ENCODE measurements around the gene NUP58. TPM values are rescaled to one million over a fixed set of nuclear protein-coding genes. Genes with fewer than 3 reads are reported as not detected.

Gene NUP58, protein sequence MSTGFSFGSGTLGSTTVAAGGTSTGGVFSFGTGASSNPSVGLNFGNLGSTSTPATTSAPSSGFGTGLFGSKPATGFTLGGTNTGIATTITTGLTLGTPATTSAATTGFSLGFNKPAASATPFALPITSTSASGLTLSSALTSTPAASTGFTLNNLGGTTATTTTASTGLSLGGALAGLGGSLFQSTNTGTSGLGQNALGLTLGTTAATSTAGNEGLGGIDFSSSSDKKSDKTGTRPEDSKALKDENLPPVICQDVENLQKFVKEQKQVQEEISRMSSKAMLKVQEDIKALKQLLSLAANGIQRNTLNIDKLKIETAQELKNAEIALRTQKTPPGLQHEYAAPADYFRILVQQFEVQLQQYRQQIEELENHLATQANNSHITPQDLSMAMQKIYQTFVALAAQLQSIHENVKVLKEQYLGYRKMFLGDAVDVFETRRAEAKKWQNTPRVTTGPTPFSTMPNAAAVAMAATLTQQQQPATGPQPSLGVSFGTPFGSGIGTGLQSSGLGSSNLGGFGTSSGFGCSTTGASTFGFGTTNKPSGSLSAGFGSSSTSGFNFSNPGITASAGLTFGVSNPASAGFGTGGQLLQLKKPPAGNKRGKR
- 10 to 100 TPM; 24.2 to 35.6 (median 33.8) TPM for total RNA-seq
- 10 to 100 TPM; 11.2 to 40.0 (median 27.4) TPM for polyA plus RNA-seq
- long read RNA-seq, donor 1, full-length matches to known transcripts, result 18 of 21 reads
- long read RNA-seq, donor 1, partial matches to known transcripts, result 1 of 21 reads
- long read RNA-seq, donor 1, other reads (novel, unspliced or antisense), result 2 of 21 reads
- long read RNA-seq, donor 2, full-length matches to known transcripts, result 26 of 38 reads
- long read RNA-seq, donor 2, partial matches to known transcripts, result 2 of 38 reads
- long read RNA-seq, donor 2, other reads (novel, unspliced or antisense), result 10 of 38 reads

DNA sequence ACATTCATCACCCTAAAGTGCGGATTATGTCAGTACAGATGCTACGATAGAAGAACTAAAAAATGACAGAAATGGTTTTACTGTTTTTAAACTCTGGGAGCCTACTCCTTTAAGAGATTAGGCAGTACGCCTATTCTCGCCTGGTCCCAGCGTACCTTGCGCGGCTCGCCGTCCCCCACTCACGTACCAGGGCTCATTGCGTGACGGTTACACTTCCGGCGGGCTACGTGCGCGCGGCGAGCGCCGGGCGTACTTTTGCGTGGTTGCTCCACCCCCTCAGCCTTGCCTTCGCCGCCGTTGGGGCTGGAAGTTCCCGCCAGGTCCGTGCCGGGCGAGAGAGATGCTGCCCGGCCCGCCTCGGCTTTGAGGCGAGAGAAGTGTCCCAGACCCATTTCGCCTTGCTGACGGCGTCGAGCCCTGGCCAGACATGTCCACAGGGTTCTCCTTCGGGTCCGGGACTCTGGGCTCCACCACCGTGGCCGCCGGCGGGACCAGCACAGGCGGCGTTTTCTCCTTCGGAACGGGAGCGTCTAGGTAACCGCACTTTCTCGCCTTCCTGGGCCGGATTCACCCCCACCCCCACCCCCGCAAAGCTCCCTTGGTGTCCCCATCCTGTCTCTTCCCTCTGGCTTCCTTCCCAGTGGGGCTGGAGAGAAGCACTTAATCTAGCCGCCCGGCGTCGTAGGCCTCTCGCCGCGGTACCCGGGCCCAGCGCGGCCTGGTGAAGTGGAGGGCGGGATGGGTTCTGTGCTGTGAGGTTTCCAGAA lies at the start of gene NUP58:
Gene NUP58, plus strand, starts transcription at position 279 of the 767 bp plus-strand sequence. Its CDS starts 149 bp downstream, at position 428.
- peak; percentile 94 to 97 for DNase-seq
- WGBS, 3 donors, result 0 to 1% (median 0%) methylated on average over 64 of the region's 64 CpGs
- peak within 1 kb of the TSS; percentile 89 for H3K27ac ChIP-seq
- intact Hi-C loops (cut with DNase I), result no loop called here
- ATAC-seq, result peak; percentile 100
- H3K27me3 ChIP-seq (ENCODE audit: insufficient read depth in 3 of 3, low read length in 2 of 3), result peaks cover 0 to 5% (median 0%) of the 10 kb centered on the region in 3 donors
- peaks cover 0 to 20% of the 10 kb centered on the region in 2 donors for H3K36me3 ChIP-seq (ENCODE audit: insufficient read depth in 1 of 2, low read depth in 1 of 2)
- peak within 1 kb of the TSS; percentile 79 for H3K4me3 ChIP-seq
- no peaks in the 10 kb centered on the region for H3K9me3 ChIP-seq
- TF ChIP-seq, protein P1, sequence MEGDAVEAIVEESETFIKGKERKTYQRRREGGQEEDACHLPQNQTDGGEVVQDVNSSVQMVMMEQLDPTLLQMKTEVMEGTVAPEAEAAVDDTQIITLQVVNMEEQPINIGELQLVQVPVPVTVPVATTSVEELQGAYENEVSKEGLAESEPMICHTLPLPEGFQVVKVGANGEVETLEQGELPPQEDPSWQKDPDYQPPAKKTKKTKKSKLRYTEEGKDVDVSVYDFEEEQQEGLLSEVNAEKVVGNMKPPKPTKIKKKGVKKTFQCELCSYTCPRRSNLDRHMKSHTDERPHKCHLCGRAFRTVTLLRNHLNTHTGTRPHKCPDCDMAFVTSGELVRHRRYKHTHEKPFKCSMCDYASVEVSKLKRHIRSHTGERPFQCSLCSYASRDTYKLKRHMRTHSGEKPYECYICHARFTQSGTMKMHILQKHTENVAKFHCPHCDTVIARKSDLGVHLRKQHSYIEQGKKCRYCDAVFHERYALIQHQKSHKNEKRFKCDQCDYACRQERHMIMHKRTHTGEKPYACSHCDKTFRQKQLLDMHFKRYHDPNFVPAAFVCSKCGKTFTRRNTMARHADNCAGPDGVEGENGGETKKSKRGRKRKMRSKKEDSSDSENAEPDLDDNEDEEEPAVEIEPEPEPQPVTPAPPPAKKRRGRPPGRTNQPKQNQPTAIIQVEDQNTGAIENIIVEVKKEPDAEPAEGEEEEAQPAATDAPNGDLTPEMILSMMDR (IDR thresholded peaks at IDR 0.05), result no peak
- peaks cover 12% of the 10 kb centered on the region for H3K4me1 ChIP-seq

DNA sequence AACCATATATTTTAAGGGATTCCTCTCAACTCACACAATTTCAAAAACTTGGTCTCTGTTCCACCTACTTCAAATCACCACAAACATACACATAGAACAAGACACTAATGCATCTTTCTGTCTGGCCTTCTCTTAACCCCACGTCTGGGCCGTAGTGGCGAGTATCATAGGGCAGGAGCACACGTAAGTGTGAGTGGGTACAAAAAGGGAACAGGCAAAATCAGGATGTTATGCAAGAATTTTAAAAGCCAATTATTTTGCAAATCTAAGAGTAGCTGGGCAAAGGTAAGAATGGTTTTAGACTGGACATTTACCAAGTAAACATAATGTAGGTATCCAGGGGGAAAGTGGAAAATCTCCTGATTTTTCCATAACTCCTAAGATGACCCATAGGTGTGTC lies 49.2 kb upstream of the NUP58 start:
- Histone ChIP-seq H3K4me1 (no peaks in the 10 kb centered on the region), H3K9me3 (no peaks in the 10 kb centered on the region), H3K4me3 (no peak overlapping the region), H3K36me3 (ENCODE audit: insufficient read depth in 1 of 2, low read depth in 1 of 2) (peaks cover 3 to 95% of the 10 kb centered on the region in 2 donors), H3K27ac (no peak overlapping the region), H3K27me3 (ENCODE audit: insufficient read depth in 3 of 3, low read length in 2 of 3) (no peaks in the 10 kb centered on the region)
- DNase-seq (no peak), ATAC-seq (no peak)
- WGBS, 3 donors, result 88 to 95% (median 95%) methylated on average over 4 of the region's 4 CpGs
- intact Hi-C loops (cut with DNase I), result no loop called here
- TF ChIP-seq, protein P1 (IDR thresholded peaks at IDR 0.05), result no peak

DNA sequence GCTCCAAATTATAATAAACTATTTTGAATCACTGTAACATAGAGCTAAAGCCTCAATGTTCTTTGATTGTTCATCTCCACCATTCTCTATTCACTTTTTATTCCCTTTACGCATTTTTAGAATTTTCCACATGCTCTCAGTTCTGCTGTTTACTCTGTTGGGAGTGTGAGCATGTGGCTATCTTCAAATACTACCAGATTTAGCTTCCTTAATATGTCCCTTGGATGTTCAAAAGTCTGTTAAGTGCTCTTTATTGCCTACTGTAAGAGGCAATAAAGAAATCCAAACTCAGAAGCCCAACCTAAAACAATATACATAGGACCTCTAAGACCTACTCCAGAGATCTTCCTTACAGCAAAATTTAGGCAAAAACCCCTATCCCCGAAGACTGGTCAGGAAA lies 48.7 kb upstream of the NUP58 start:
- Histone ChIP-seq H3K9me3 (no peaks in the 10 kb centered on the region), H3K27ac (no peak overlapping the region), H3K4me1 (no peaks in the 10 kb centered on the region), H3K36me3 (ENCODE audit: insufficient read depth in 1 of 2, low read depth in 1 of 2) (peaks cover 3 to 96% of the 10 kb centered on the region in 2 donors), H3K27me3 (ENCODE audit: insufficient read depth in 3 of 3, low read length in 2 of 3) (no peaks in the 10 kb centered on the region), H3K4me3 (no peak overlapping the region)
- DNase-seq (no peak), ATAC-seq (no peak)
- WGBS, 3 donors, result 88 to 92% (median 89%) methylated on average over 2 of the region's 2 CpGs
- TF ChIP-seq, protein P1 (IDR thresholded peaks at IDR 0.05), result no peak
- intact Hi-C loops (cut with DNase I), result no loop called here

DNA sequence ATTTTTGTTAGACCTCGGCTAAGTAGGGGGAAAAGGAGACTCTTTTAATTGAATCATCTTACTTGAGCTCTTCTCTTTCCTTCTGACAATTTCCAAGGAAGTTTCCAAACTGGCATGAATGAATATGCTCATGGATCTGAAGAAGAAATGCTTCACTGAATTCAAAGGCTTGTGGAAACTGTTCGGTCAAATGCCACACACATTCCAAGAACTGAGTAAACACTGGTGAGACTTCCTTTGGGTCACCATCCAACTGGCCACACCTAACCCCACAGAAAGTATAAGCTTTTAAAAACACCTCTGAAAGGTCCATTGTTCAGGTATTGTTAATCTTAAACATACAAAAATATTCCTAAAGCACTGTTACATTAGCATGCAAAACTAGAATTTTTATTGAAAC lies 47.7 kb upstream of the NUP58 start:
- Histone ChIP-seq H3K4me3 (no peak overlapping the region), H3K27ac (no peak overlapping the region), H3K9me3 (no peaks in the 10 kb centered on the region), H3K36me3 (ENCODE audit: insufficient read depth in 1 of 2, low read depth in 1 of 2) (peaks cover 3 to 100% of the 10 kb centered on the region in 2 donors), H3K4me1 (no peaks in the 10 kb centered on the region), H3K27me3 (ENCODE audit: insufficient read depth in 3 of 3, low read length in 2 of 3) (no peaks in the 10 kb centered on the region)
- WGBS, 3 donors, result 83 to 85% (median 84%) methylated on average over 2 of the region's 2 CpGs
- intact Hi-C loops (cut with DNase I), result no loop called here
- ATAC-seq (no peak), DNase-seq (no peak)
- TF ChIP-seq, protein P1 (IDR thresholded peaks at IDR 0.05), result no peak

Data from psoas muscle (tissue), 8 donors.